GM12878 (cell line): ENCODE results near the gene DERA. TPM values are rescaled to one million over a fixed set of nuclear protein-coding genes. Genes with fewer than 3 reads are reported as not detected.

Source experiments
- ATAC-seq: fragments of 200-7000 bp; cut with Tn5 transposase; 3 replicates; pipeline ENCODE4 v1.9.1; 2020; ENCODE audit warnings: mild to moderate bottlenecking, moderate library complexity
- BruUV-seq: library from RNA; stranded (reverse); fragments of 400-500 nt; replicated peaks from 2 replicates; lab custom pipeline; 2021; lab: Mats Ljungman, UMichigan
- CTCF ChIA-PET: fragments of 300-600 bp; sonication (Branson Sonifier 250); formaldehyde crosslinking; extraction: SDS; loops from one replicate; lab custom pipeline; 2021; ENCODE audit warnings: inconsistent platforms; lab: Yijun Ruan, JAX
- POLR2A ChIA-PET: fragments of 350-600 bp; formaldehyde crosslinking; extraction: SDS; loops from one replicate; lab custom pipeline; 2021; ENCODE audit warnings: inconsistent platforms; lab: Charles Lee
- RAD21 ChIA-PET: fragments of 300-600 bp; sonication (Branson Sonifier 250); formaldehyde crosslinking; loops from one replicate; lab custom pipeline; 2023; ENCODE audit warnings: antibody characterized with exemption; ENCODE audit not compliant: unreplicated experiment; lab: Charles Lee
- SMC1A ChIA-PET: fragments of 300-600 bp; sonication (Branson Sonifier 250); formaldehyde crosslinking; loops from one replicate; lab custom pipeline; 2023; ENCODE audit not compliant: unreplicated experiment, uncharacterized antibody; lab: Charles Lee
- DNase-seq: peaks from one replicate; pipeline ENCODE4 v3.0.0-alpha.2; 2011; ENCODE audit warnings: low read depth, low spot score
- FAIRE-seq: peaks from 3 replicates; lab custom pipeline; 2011; peaks lifted over from hg19 to GRCh38; lab: Jason Lieb, UNC
- H2AFZ ChIP-seq: 2 replicates; pipeline ENCODE4 v1.6.0; 2011; ENCODE audit warnings: low read depth, low read length, control low read depth; ENCODE audit not compliant: control insufficient read depth
- H3K27ac ChIP-seq: 2 replicates; pipeline ENCODE4 v1.5.1; 2011; ENCODE audit warnings: control low read depth; ENCODE audit not compliant: control insufficient read depth, insufficient read depth
- H3K27me3 ChIP-seq, 2 experiments: replicated peaks in 1 of 2; 2 replicates each; pipeline versions ENCODE4 v1.6.0 to v1.6.1; 2011; ENCODE audit warnings: low read length in 1 of 2; ENCODE audit not compliant: control insufficient read depth in 2 of 2, insufficient read depth in 2 of 2
- H3K36me3 ChIP-seq, 2 experiments: 2 replicates each; pipeline ENCODE4 v1.5.1; 2011; ENCODE audit warnings: low read length in 1 of 2; ENCODE audit not compliant: control insufficient read depth in 2 of 2, insufficient read depth in 2 of 2
- H3K4me1 ChIP-seq: 2 replicates; pipeline ENCODE4 v1.6.1; 2011; ENCODE audit warnings: mild to moderate bottlenecking, low read length, moderate library complexity, mixed read lengths; ENCODE audit not compliant: control insufficient read depth, insufficient read depth
- H3K4me2 ChIP-seq: 2 replicates; pipeline ENCODE4 v1.6.0; 2011; ENCODE audit warnings: control low read depth; ENCODE audit not compliant: control insufficient read depth, insufficient read depth
- H3K4me3 ChIP-seq: fragments of 200-600 bp; sonication (generic); 2 replicates; pipeline ENCODE4 v1.5.1; 2016
- H3K79me2 ChIP-seq: 2 replicates; pipeline ENCODE4 v1.6.0; 2011; ENCODE audit warnings: low read length; ENCODE audit not compliant: control insufficient read depth, insufficient read depth
- H3K9ac ChIP-seq: 2 replicates; pipeline ENCODE4 v1.8.0; 2011; ENCODE audit warnings: low read length, control low read depth, mixed read lengths; ENCODE audit not compliant: control insufficient read depth, insufficient read depth
- H3K9me3 ChIP-seq: replicated peaks from 3 replicates; pipeline ENCODE4 v1.5.1; 2011; ENCODE audit warnings: mild to moderate bottlenecking, low read length; ENCODE audit not compliant: control insufficient read depth, insufficient read depth
- H4K20me1 ChIP-seq: 2 replicates; pipeline ENCODE4 v1.6.0; 2011; ENCODE audit not compliant: control insufficient read depth, insufficient read depth
- BHLHE40 ChIP-seq, 2 experiments: fragments of 450-650 bp in 1 of 2; IDR thresholded peaks; 2 replicates each; pipeline ENCODE4 v1.6.1; 2011 to 2017; ENCODE audit warnings: low read depth in 2 of 2, borderline replicate concordance in 1 of 2, improper control_type of control experiment in 1 of 2, low read length in 1 of 2, mild to moderate bottlenecking in 1 of 2
- EZH2 ChIP-seq: IDR thresholded peaks from 2 replicates; pipeline ENCODE4 v1.6.1; 2012; ENCODE audit warnings: low read depth, mild to moderate bottlenecking, control low read depth, inconsistent platforms, low read length, borderline replicate concordance; ENCODE audit not compliant: control insufficient read depth
- HCFC1 ChIP-seq: fragments of 150-350 bp; IDR thresholded peaks from 2 replicates; pipeline ENCODE4 v1.6.1; 2014; ENCODE audit warnings: low read length
- HDGF ChIP-seq: fragments of 450-650 bp; IDR thresholded peaks from 2 replicates; pipeline ENCODE4 v1.6.1; 2016; ENCODE audit warnings: antibody characterized with exemption
- JUND ChIP-seq: IDR thresholded peaks from 2 replicates; pipeline ENCODE4 v1.6.1; 2012; ENCODE audit warnings: low read depth, mild to moderate bottlenecking, low read length, improper control_type of control experiment, moderate library complexity
- POLR2AphosphoS2 ChIP-seq: IDR thresholded peaks from 2 replicates; pipeline ENCODE4 v1.6.1; 2011; ENCODE audit warnings: low read depth, mild to moderate bottlenecking, low read length, improper control_type of control experiment, moderate library complexity
- SMAD1 ChIP-seq: fragments of 450-650 bp; IDR thresholded peaks from 2 replicates; pipeline ENCODE4 v1.6.1; 2018; ENCODE audit warnings: mild to moderate bottlenecking, low read depth; ENCODE audit not compliant: partially characterized antibody
- ZNF217 ChIP-seq: fragments of 450-650 bp; IDR thresholded peaks from 2 replicates; pipeline ENCODE4 v1.6.1; 2017; ENCODE audit warnings: antibody characterized with exemption, mild to moderate bottlenecking
- ZSCAN29 ChIP-seq: fragments of 450-650 bp; IDR thresholded peaks from 2 replicates; pipeline ENCODE4 v1.6.1; 2017; ENCODE audit warnings: mild to moderate bottlenecking, moderate library complexity
- WGBS: methylation state at CpG from one replicate; pipeline ENCODE4 v1.1.6; 2016; ENCODE audit warnings: low lambda C conversion rate; ENCODE audit not compliant: insufficient replicate concordance, insufficient coverage; ENCODE audit errors: missing lambda C conversion rate; 5-methylcytosine and 5-hydroxymethylcytosine counted together
- in situ Hi-C: fragments of 300-500 bp; cut with MboI; formaldehyde crosslinking; loops from 9 replicates; pipeline ENCODE4 v1.14.3; 2018; ENCODE audit warnings: mixed read lengths
- intact Hi-C: fragments of 100-400 bp; cut with micrococcal nuclease; formaldehyde crosslinking; loops from one replicate; pipeline ENCODE4 v1.14.2; 2022; ENCODE audit not compliant: unreplicated experiment
- polyA plus RNA-seq, 11 experiments: library from polyadenylated mRNA; depleted of rRNA in 4 of 11; unstranded in 6 of 11; stranded (reverse) in 5 of 11; fragments of >200 nt; fragmentation: Nextera tagmentation in 4 of 11; fragmentation: Illumina TruSeq in 1 of 11; extraction: Ambion mirVana in 4 of 11; extraction: Trizol in 1 of 11; gene quantifications; 1 replicate in 1 of 11; 2 replicates in 10 of 11; pipeline versions ENCODE4 v1.2.1 to v1.2.3, GENCODE V29; 2011 to 2016; ENCODE audit warnings: inconsistent platforms in 2 of 11, missing spikeins in 2 of 11, low read depth in 1 of 11
- total RNA-seq, 4 experiments: library from RNA; depleted of rRNA in 3 of 4; stranded (reverse); fragments of >200 nt in 3 of 4; fragmentation: Illumina TruSeq in 1 of 4; extraction: Trizol in 1 of 4; gene quantifications; 2 replicates each; pipeline versions ENCODE4 v1.2.1 to v1.2.3, GENCODE V29; 2013 to 2021
- TF ChIP-seq, protein P1 (sequence below): fragments of 450-650 bp; IDR thresholded peaks from 2 replicates; pipeline ENCODE4 v1.6.1; 2018; ENCODE audit warnings: borderline replicate concordance, mild to moderate bottlenecking; ENCODE audit not compliant: partially characterized antibody
- TF ChIP-seq, protein P2 (sequence below): fragments of 450-650 bp; IDR thresholded peaks from 2 replicates; pipeline ENCODE4 v1.6.1; 2014; ENCODE audit warnings: mild to moderate bottlenecking
- TF ChIP-seq, protein P3 (sequence below): IDR thresholded peaks from 2 replicates; pipeline ENCODE4 v1.6.1; 2012; ENCODE audit warnings: low read depth, low read length, improper control_type of control experiment

Gene DERA
- total and polyA plus RNA-seq, 10 of the 15 experiments (the other 5 are each of a cell fraction or from before 2014, with no cell fraction given), result 34.9 to 97.1 (median 40.8) TPM

DNA sequence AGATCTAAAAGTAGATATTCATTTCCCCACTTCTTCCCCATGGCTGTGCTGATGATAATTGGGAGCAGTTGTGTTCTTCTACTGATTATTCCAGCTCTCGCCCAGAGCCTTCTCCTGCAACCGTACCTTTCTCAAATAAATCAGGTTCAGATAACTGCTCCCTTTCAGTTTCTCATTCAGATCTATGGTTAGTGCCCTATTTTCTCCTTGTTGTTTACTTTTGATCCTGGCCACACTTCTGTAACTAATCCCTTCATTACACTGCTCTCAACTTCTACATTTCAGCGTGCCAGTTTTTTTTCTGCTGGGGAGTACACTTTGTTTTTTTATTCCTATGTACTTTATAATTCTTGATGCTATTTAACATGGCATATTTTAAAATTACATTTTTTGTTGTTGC, 31.7 kb upstream of the DERA start:
- CTCF ChIA-PET, result no interaction called here
- FAIRE-seq (no peak), DNase-seq (no peak), ATAC-seq (no peak)
- Histone ChIP-seq H3K4me3 (no peak overlapping the region), H3K4me2 (no peak overlapping the region), H3K9me3 (no peaks in the 10 kb centered on the region; the same call in 2 of the 3 replicates), H3K4me1 (peaks cover 4% of the 10 kb centered on the region; the same call in 1 of the 2 replicates), H3K79me2 (peaks cover 23% of the 10 kb centered on the region), H2AFZ (no peak overlapping the region), H3K36me3 (no peaks in the 10 kb centered on the region), H3K27ac (no peak overlapping the region), H4K20me1 (no peaks in the 10 kb centered on the region), H3K27me3 (no peaks in the 10 kb centered on the region), H3K9ac (no peak overlapping the region)
- no TSS peak for BruUV-seq
- POLR2A ChIA-PET, result no interaction called here
- RAD21 ChIA-PET, result no interaction called here
- WGBS, result 92% methylated on average over 3 of the region's 3 CpGs
- intact Hi-C loops, result no loop called here
- SMC1A ChIA-PET, result no interaction called here
- in situ Hi-C loops, result loop anchor here (25.0 kb wide), 1 partner anchor 1092 kb away; no protein-coding TSS in a partner anchor
- TF ChIP-seq, protein P1, sequence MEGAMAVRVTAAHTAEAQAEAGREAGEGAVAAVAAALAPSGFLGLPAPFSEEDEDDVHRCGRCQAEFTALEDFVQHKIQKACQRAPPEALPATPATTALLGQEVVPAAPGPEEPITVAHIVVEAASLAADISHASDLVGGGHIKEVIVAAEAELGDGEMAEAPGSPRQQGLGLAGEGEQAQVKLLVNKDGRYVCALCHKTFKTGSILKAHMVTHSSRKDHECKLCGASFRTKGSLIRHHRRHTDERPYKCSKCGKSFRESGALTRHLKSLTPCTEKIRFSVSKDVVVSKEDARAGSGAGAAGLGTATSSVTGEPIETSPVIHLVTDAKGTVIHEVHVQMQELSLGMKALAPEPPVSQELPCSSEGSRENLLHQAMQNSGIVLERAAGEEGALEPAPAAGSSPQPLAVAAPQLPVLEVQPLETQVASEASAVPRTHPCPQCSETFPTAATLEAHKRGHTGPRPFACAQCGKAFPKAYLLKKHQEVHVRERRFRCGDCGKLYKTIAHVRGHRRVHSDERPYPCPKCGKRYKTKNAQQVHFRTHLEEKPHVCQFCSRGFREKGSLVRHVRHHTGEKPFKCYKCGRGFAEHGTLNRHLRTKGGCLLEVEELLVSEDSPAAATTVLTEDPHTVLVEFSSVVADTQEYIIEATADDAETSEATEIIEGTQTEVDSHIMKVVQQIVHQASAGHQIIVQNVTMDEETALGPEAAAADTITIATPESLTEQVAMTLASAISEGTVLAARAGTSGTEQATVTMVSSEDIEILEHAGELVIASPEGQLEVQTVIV, result no peak
- TF ChIP-seq POLR2AphosphoS2 (no peak), JUND (no peak), BHLHE40 (IDR thresholded peaks at IDR 0.05; ENCODE audit: borderline replicate concordance in 1 of 2, low read depth in 2 of 2, low read length in 1 of 2) (no peak), SMAD1 (no peak), HCFC1 (no peak), EZH2 (no peak), ZSCAN29 (no peak), ZNF217 (no peak), HDGF (no peak)
- TF ChIP-seq, protein P2, sequence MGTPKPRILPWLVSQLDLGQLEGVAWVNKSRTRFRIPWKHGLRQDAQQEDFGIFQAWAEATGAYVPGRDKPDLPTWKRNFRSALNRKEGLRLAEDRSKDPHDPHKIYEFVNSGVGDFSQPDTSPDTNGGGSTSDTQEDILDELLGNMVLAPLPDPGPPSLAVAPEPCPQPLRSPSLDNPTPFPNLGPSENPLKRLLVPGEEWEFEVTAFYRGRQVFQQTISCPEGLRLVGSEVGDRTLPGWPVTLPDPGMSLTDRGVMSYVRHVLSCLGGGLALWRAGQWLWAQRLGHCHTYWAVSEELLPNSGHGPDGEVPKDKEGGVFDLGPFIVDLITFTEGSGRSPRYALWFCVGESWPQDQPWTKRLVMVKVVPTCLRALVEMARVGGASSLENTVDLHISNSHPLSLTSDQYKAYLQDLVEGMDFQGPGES, result no peak
- TF ChIP-seq, protein P3, sequence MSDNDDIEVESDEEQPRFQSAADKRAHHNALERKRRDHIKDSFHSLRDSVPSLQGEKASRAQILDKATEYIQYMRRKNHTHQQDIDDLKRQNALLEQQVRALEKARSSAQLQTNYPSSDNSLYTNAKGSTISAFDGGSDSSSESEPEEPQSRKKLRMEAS, result no peak
